K562 (cell line): ENCODE data around the gene CEP72. TPM values are rescaled to one million over a fixed set of nuclear protein-coding genes. Genes with fewer than 3 reads are reported as not detected.

Experiments
- ATAC-seq: fragments of 200-7000 bp; cut with Tn5 transposase; 3 replicates; pipeline ENCODE4 v1.9.1; 2020; ENCODE audit warnings: moderate library complexity
- BruUV-seq: library from RNA; stranded (reverse); fragments of 400-500 nt; replicated peaks from 2 replicates; lab custom pipeline; 2021; lab: Mats Ljungman, UMichigan
- CTCF ChIA-PET: fragments of 300-600 bp; formaldehyde crosslinking; extraction: SDS; loops from one replicate; lab custom pipeline; 2021; ENCODE audit warnings: low intra/inter-chr PET ratio; lab: Yijun Ruan, JAX
- POLR2A ChIA-PET: fragments of 300-600, 350-650 bp; sonication (Branson Sonifier 250); formaldehyde crosslinking; extraction: SDS; loops from one replicate; lab custom pipeline; 2021; ENCODE audit warnings: antibody characterized with exemption, inconsistent platforms; lab: Yijun Ruan, JAX
- DNase-seq, 4 experiments: peaks; one replicate each; pipeline versions ENCODE4 v3.0.0 to v3.0.0-alpha.2; 2011 to 2018; ENCODE audit warnings: low spot score in 3 of 4, mixed read lengths in 3 of 4; ENCODE audit errors: extremely low read depth in 1 of 4
- FAIRE-seq: peaks from 2 replicates; lab custom pipeline; 2011; peaks lifted over from hg19 to GRCh38; lab: Jason Lieb, UNC
- H2AFZ ChIP-seq: 2 replicates; pipeline ENCODE4 v1.6.0; 2011; ENCODE audit warnings: low read depth, low read length, control low read depth, inconsistent platforms
- H3K27ac ChIP-seq: fragments of 200-600 bp; 3 replicates; pipeline ENCODE4 v1.8.0; 2011; ENCODE audit warnings: low read depth, mild to moderate bottlenecking, control low read depth, inconsistent platforms, low read length, moderate library complexity, mixed read lengths; ENCODE audit errors: extremely low read depth
- H3K27me3 ChIP-seq, 2 experiments: fragments of 300-600 bp in 1 of 2; 2 replicates in 1 of 2; 3 replicates in 1 of 2; pipeline versions ENCODE4 v1.6.0 to v1.8.0; 2011; ENCODE audit warnings: inconsistent platforms in 2 of 2, low read length in 2 of 2, mild to moderate bottlenecking in 1 of 2, mixed read lengths in 1 of 2, moderate library complexity in 1 of 2; ENCODE audit not compliant: control insufficient read depth in 2 of 2, insufficient read depth in 2 of 2
- H3K36me3 ChIP-seq: fragments of 300-600 bp; 3 replicates; pipeline ENCODE4 v1.8.0; 2011; ENCODE audit warnings: mild to moderate bottlenecking, low read length, inconsistent platforms; ENCODE audit not compliant: control insufficient read depth, insufficient read depth
- H3K4me1 ChIP-seq, 2 experiments: fragments of 200-600 bp in 1 of 2; replicated peaks in 1 of 2; 2 replicates in 1 of 2; 3 replicates in 1 of 2; pipeline versions ENCODE4 v1.5.1 to v1.8.0; 2011; ENCODE audit warnings: inconsistent platforms in 2 of 2, low read length in 2 of 2, mild to moderate bottlenecking in 1 of 2, mixed read lengths in 1 of 2, moderate library complexity in 1 of 2; ENCODE audit not compliant: control insufficient read depth in 2 of 2, insufficient read depth in 2 of 2
- H3K4me2 ChIP-seq: 2 replicates; pipeline ENCODE4 v1.6.1; 2011; ENCODE audit warnings: low read length, control low read depth, inconsistent platforms, mixed read lengths; ENCODE audit not compliant: insufficient read depth
- H3K4me3 ChIP-seq: fragments of 200-600 bp; sonication (generic), shearing (Covaris generic); 2 replicates; pipeline ENCODE4 v1.5.1; 2016; ENCODE audit warnings: control low read depth, inconsistent platforms
- H3K79me2 ChIP-seq: fragments of 200-600 bp; 3 replicates; pipeline ENCODE4 v1.8.0; 2011; ENCODE audit warnings: low read length, inconsistent platforms; ENCODE audit not compliant: control insufficient read depth, insufficient read depth
- H3K9ac ChIP-seq, 2 experiments: 2 replicates each; pipeline versions ENCODE4 v1.6.0 to v1.6.1; 2011; ENCODE audit warnings: low read depth in 2 of 2, low read length in 2 of 2, control low read depth in 1 of 2, inconsistent platforms in 1 of 2, mild to moderate bottlenecking in 1 of 2, mixed read lengths in 1 of 2; ENCODE audit not compliant: insufficient read depth in 1 of 2
- H3K9me1 ChIP-seq: one replicate; pipeline ENCODE4 v1.6.0; 2011; ENCODE audit warnings: inconsistent platforms, mild to moderate bottlenecking, low read length, moderate library complexity; ENCODE audit not compliant: control insufficient read depth, insufficient read depth
- H3K9me3 ChIP-seq: replicated peaks from 2 replicates; pipeline ENCODE4 v1.5.1; 2011; ENCODE audit warnings: low read depth, low read length, inconsistent platforms; ENCODE audit not compliant: control insufficient read depth, insufficient read depth
- H4K20me1 ChIP-seq: replicated peaks from 2 replicates; pipeline ENCODE4 v1.6.1; 2011; ENCODE audit warnings: low read length, inconsistent platforms, mixed read lengths; ENCODE audit not compliant: control insufficient read depth, insufficient read depth
- CBFA2T3 ChIP-seq: fragments of 450-650 bp; IDR thresholded peaks from 2 replicates; pipeline ENCODE4 v1.6.1; 2017
- MAZ ChIP-seq, 2 experiments: fragments of 450-650 bp in 1 of 2; sonication (generic) in 1 of 2; formaldehyde crosslinking; IDR thresholded peaks in 1 of 2; conservative IDR thresholded peaks in 1 of 2; 2 replicates each; pipeline versions ENCODE4 v1.4.0 to v1.5.0; 2020; ENCODE audit warnings: mild to moderate bottlenecking in 1 of 2, missing genetic modification reagents in 1 of 2
- MXI1 ChIP-seq: IDR thresholded peaks from 2 replicates; pipeline ENCODE4 v1.6.1; 2011; ENCODE audit warnings: low read depth, mild to moderate bottlenecking, improper control_type of control experiment, low read length
- RAD51 ChIP-seq: fragments of 450-650 bp; IDR thresholded peaks from 2 replicates; pipeline ENCODE4 v1.7.1; 2016; ENCODE audit warnings: low read depth, mild to moderate bottlenecking, borderline replicate concordance
- SMARCA5 ChIP-seq: fragments of 450-650 bp; IDR thresholded peaks from 2 replicates; pipeline ENCODE4 v1.6.1; 2016
- TFE3 ChIP-seq: fragments of 450-650 bp; formaldehyde crosslinking; IDR thresholded peaks from 2 replicates; pipeline ENCODE4 v1.4.0; 2020; ENCODE audit warnings: mild to moderate bottlenecking, mixed read lengths
- USF2 ChIP-seq: sonication (generic); formaldehyde crosslinking; IDR thresholded peaks from 2 replicates; pipeline ENCODE4 v1.5.0; 2020; ENCODE audit warnings: missing genetic modification reagents
- ZKSCAN3 ChIP-seq: fragments of 250-450 bp; sonication (Bioruptor Pico); IDR thresholded peaks from 2 replicates; pipeline ENCODE4 v1.4.0; 2020
- ZNF12 ChIP-seq: sonication (generic); formaldehyde crosslinking; IDR thresholded peaks from 2 replicates; pipeline ENCODE4 v1.4.0; 2020; ENCODE audit warnings: mild to moderate bottlenecking, missing genetic modification reagents
- ZNF23 ChIP-seq: fragments of 250-450 bp; sonication (Bioruptor Pico); IDR thresholded peaks from 2 replicates; pipeline ENCODE4 v1.4.0; 2020; ENCODE audit warnings: mild to moderate bottlenecking
- WGBS: fragments of 100-300 bp; shearing (Covaris generic); methylation state at CpG from one replicate; pipeline ENCODE4 v1.1.6; 2016; ENCODE audit warnings: low coverage, mixed read lengths; ENCODE audit not compliant: insufficient coverage; ENCODE audit errors: missing lambda C conversion rate; 5-methylcytosine and 5-hydroxymethylcytosine counted together
- in situ Hi-C: fragments of 300-500 bp; cut with MboI; formaldehyde crosslinking; loops from 4 replicates; pipeline ENCODE4 v1.15.0; 2018; ENCODE audit warnings: inconsistent platforms, mixed read lengths
- intact Hi-C: fragments of 100-400 bp; cut with micrococcal nuclease; formaldehyde crosslinking; loops from 2 replicates; pipeline ENCODE4 v1.14.2; 2022
- polyA plus RNA-seq, 8 experiments: library from polyadenylated mRNA; depleted of rRNA in 4 of 8; stranded (reverse) in 5 of 8; unstranded in 3 of 8; fragments of >200 nt; fragmentation: Nextera tagmentation in 2 of 8; fragmentation: Illumina TruSeq in 1 of 8; extraction: Ambion mirVana in 2 of 8; extraction: Trizol in 1 of 8; gene quantifications; 2 replicates each; pipeline versions ENCODE4 v1.2.1 to v1.2.3, GENCODE V29; 2011 to 2014; ENCODE audit warnings: inconsistent platforms in 1 of 8, missing spikeins in 1 of 8
- total RNA-seq, 7 experiments: library from RNA; depleted of rRNA in 6 of 7; stranded (reverse); fragments of >200 nt in 6 of 7; fragmentation: Illumina TruSeq in 2 of 7; extraction: Trizol in 2 of 7; gene quantifications; 2 replicates each; pipeline versions ENCODE4 v1.2.1 to v1.2.3, GENCODE V29; 2011 to 2021; ENCODE audit warnings: low replicate concordance in 1 of 7

Gene CEP72
- total and polyA plus RNA-seq, 9 of the 15 experiments (the other 6 are each of a cell fraction or from before 2014, with no cell fraction given) = 0.89 to 38.1 (median 14.2) TPM

DNA sequence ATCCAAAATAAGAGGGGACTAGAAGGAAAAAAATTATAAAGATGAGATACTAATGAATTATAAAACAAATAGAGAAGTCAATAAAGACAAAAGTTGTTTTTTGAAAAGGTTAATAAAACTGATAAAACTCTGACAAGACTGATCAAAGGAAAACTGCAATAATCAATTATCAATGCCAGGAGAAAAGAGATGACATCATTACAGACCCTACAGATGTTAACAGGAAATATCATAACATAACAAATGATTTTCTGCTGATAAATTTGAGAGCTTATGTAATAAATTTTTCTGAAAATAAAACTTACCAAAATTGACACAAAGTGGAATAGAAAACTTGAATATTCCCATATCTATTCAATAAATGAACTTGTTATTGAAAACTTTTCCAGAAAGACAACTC, 34.3 kb upstream of the CEP72 start (continued):
- TF ChIP-seq CBFA2T3 = no peak
- TF ChIP-seq ZKSCAN3 (CRISPR knock-in tag) = no peak
- no peak for TF ChIP-seq ZNF12
- TF ChIP-seq ZNF23 = no peak
- TF ChIP-seq SMARCA5 = no peak

- POLR2A ChIA-PET = no interaction called here
- Histone ChIP-seq H3K9me3 (no peaks in the 10 kb centered on the region), H3K27ac (no peak overlapping the region), H2AFZ (no peak overlapping the region), H3K9ac (no peak overlapping the region; a peak in 1 of 4 replicates), H4K20me1 (no peaks in the 10 kb centered on the region), H3K4me2 (no peak overlapping the region), H3K4me1 (no peaks in the 10 kb centered on the region), H3K4me3 (no peak overlapping the region), H3K27me3 (peaks cover 43 to 55% of the 10 kb centered on the region in 2 experiments), H3K79me2 (no peaks in the 10 kb centered on the region), H3K9me1 (no peaks in the 10 kb centered on the region), H3K36me3 (no peaks in the 10 kb centered on the region)
- ATAC-seq (no peak), DNase-seq (no peak), FAIRE-seq (no peak)
- TF ChIP-seq MAZ (CRISPR knock-in tag; conservative IDR thresholded peaks at IDR 0.05 in 1 of 2, IDR thresholded peaks at IDR 0.05 in 1 of 2) (no peak), USF2 (CRISPR knock-in tag) (peak; percentile 40), MXI1 (no peak), RAD51 (peak; percentile 32; the same call in 1 of the 2 replicates), TFE3 (CRISPR knock-in tag) (peak; percentile 81)
- 2% methylated on average over 10 of the region's 10 CpGs for WGBS
- in situ Hi-C loops = no loop called here
- BruUV-seq = no TSS peak
- CTCF ChIA-PET = no interaction called here
- intact Hi-C loops = no loop called here
Observed at GRCh38 chr5:579211-579610, 32.9 kb upstream of the CEP72 start.
